ENCODE results near the gene CTSD.
A peak's percentile ranks its signal among the peaks of the same experiment; 100 is the strongest.

The CTSD gene

DNA sequence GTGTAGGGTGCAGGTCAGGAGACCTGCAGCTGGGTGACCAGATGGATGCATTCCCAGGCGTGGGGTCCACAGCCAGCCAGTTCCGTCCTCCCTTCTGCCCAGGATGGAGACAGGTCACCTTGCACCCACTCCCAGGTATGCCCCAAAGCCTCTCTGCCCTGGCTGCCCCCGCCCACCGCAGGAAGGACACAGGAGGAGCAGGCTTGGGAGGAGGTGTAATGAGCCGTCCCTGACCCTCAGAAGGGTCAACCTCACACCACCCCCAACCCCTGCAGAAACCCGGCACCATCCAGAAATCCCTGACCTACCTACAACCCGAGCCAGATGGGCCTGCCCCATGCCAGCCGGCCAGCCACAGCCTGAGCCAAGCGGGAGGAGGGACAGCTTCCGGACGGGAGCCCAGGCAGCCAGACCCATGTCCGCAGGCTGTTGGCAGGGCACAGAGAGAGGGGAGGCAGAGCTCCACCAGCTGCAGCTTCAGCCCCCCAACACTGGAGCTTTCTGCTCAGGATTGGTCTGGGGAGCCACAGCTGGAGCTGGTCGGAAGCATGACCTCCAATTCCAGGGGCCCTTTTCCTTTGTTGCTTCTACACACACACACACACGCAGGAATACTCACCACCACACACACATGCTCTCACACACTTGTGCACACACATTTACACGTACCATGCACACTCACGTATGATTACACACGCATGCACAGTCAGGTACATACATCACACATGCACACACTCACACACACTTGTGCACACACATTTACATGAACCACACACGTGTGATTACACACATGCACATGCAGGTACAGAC, 18.6 kb downstream of the CTSD start:
- peak in 1 of 4 experiments; percentile 13 for DNase-seq

DNA sequence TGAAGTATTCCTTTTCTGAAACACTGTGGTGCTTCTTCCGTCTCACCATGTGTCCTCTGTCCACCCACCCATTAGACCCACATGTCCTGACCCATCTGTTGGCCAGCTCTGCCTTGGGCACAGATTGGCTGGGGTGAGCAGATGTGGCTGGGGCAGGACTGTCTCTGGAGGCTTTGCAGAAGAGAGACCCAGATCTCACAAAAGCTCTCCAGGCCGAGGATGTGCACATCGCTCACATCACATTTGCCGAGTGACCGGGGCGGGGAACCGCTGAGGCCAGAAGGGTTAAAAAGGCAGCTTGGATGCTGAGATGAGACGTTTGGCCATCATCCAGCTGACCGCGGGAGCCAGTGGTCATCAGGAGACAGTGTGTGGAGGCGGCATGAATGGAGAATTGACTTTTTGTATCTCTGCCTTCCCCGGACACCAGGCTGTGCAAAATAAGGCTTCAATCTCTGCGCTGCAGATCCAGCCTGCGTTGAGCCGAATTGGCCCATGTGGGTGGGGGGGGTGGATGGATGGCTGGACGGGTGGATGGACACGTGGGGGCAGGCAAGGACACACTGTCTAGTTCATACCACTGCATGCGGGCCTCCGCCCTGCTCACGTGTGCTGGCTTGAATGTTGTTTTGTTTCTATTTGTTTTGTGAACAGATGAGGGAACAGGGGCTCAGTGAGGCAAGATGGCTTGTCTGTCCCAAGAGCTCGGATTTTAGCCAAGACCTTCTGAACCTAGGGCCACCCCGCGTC, 19.4 kb downstream of the CTSD start:
- peak in 3 of 4 experiments; percentile 9 to 17 (median 13) for DNase-seq

DNA sequence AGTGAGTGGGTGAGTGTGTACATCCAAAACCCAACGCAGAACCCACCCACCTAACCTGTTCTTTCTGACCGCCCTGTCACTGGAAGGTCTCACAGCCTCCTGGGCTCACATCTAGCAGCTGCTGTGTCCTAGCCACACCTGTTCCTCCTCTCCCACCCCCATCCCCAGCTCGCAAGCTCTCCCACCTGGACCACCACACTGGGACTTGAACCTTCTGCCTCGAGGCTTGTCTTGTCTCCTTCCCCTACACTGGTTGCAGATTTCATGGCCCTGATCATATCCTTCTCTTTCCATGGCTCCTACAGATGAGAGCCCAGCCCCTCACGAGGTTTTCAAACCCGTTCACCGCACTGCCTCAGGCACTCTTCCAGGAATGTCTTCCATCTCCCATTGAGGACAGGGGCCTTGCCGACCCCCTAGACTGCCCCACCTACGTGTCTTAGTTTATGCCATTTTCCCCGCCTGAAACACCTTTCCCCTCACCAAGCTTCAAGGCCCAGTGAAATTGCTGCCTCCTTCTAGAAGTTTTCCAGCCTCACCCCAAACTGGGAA, 20.1 kb downstream of the CTSD start:
- DNase-seq, result peak in 3 of 4 experiments; percentile 8 to 22 (median 13)

DNA sequence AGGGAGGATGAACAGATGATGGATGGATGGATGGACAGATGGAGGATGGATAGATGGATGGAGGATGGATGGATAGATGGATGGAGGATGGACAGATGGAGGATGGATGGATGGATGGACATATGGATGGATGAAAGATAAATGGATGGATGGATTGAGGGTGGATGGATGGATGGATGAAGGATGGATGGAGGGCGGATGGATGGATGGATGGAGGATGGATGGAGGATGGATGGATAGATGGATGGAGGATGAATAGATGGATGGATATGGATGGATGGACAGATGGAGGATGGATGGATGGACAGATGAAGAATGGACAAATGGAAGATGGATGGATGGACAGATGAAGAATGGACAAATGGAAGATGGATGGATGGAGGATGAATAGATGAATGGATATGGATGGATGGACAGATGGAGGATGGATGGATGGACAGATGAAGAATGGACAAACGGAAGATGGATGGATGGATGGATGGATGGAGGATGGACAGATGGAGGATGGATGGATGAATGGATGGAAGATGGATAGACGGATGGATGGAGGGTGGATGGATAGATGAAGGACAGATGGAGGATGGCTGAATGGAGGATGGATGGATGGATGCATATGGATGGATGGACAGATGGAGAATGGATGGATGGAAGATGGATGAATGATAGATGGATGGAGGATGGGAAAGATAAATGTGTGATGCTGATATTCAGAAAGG, 20.7 kb downstream of the CTSD start:
- DNase-seq, result peak in 1 of 4 experiments; percentile 17

GRCh38 chr11:1742371-1742770, 21.4 kb downstream of the CTSD start:
- peak in 2 of 4 experiments; percentile 22 to 34 for DNase-seq

- DNase-seq, result peak in 3 of 4 experiments; percentile 7 to 22 (median 10)
These were observed 22.0 kb downstream of the CTSD start for GRCh38 chr11:1741741-1742140.

DNA sequence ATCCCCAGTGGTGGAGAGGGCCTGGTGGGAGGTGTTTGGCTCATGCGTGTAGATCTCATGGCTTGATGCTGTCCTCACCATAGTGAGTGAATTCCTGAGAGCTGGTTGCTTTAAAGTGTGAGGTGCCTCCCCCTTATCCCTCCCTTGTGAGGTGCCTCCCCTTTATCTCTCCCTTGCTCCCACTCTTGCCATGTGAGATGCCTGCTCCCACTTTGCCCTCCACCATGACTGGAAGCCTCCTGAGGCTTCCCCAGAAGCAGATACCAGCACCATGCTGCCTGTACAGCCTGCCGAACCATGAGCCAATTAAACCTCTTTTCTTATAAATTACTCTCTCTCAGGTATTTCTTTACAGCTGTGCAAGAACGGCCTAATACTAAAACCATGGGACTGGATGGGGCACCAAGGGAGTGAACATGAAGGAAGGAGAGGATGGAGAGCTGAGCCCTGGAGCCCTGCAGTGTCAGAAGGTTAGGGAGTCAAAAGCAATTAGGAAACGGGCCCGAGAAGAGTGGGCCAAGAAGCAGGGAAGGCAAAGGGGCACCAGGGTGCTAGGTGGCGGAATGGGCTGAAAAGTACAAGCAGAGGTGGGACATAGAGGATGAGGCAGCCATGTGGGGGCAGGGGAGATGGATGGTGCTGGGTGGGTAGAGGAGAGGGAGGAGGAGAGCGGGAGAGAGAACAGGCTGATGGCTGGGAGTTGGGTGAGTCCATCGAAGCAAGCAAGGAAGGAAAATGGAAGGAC, 22.8 kb downstream of the CTSD start:
- DNase-seq, result peak in 3 of 4 experiments; percentile 23 to 34 (median 24)

- peak in 3 of 4 experiments; percentile 11 to 32 (median 13) for DNase-seq
These were observed 24.2 kb downstream of the CTSD start for GRCh38 chr11:1739576-1739975.

- peak in 3 of 4 experiments; percentile 6 to 34 (median 7) for DNase-seq
These were observed 25.3 kb downstream of the CTSD start for GRCh38 chr11:1738380-1738779.

GRCh38 chr11:1737080-1737757, 26.5 kb downstream of the CTSD start:
- peak in 3 of 4 experiments; percentile 32 to 38 (median 35) for DNase-seq

GRCh38 chr11:1736447-1736992, 27.2 kb downstream of the CTSD start:
- peak in 1 of 4 experiments; percentile 9 for DNase-seq

DNA sequence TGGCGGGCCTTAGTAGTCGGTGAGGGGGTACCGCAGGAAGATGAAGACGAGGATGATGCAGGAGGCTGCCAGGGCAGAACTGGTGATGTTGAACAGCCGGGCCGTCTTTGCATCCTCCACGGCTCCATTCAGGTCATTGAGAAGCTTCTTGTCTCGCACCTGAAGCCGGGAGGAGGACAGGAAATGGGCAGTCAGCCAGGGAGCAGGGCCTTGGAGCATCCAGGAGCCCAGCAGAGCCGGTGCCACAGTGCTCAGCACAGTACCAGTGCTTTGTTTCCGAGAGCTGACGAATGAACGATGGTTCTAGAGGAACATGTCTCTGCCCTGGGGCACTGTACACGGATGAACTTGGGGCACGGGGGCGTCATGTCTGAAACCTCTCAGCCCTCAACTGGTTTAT, 28.5 kb downstream of the CTSD start:
- peak in 3 of 4 experiments; percentile 8 to 12 (median 9) for DNase-seq

- peak in 3 of 4 experiments; percentile 13 to 30 (median 18) for DNase-seq
These were observed 29.1 kb downstream of the CTSD start for GRCh38 chr11:1734641-1735081.

GRCh38 chr11:1733716-1734640, 29.7 kb downstream of the CTSD start:
- DNase-seq, result peak in 2 of 4 experiments; percentile 28 to 32

DNA sequence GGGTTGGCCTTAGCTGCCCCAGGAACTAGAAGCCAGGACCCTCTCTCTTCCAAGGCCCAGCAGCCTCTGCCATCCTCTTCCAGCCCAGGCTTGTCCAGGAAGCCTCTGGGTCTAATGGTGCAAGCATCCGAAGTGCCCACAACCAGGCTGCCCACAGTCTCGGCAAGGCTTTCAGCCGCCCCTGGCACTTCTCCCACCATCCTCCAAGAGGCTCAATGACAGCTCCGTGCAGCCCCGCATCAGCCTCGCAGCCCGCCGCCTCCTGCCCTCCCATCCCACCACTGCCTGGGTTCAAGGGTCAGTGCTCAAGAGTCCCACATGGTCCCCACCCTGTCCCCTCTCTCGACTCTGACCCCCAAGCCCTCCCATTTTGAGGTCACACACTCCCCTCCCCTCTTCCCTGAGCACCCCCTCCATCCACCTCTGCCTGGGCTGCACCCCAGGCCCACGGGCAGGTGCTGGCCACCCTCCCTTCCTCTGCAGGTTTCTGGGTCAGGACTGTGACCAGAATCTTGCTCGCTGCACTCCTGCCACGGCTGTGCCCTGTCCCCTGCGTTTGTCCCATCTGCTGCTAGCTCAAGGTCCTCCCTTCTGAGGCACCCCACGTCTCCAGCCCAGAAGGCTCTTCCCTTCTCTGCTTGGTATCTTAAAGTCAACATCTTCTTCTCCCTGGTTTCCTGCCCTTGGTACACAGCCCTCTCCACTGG, 30.6 kb downstream of the CTSD start:
- DNase-seq, result peak in 2 of 4 experiments; percentile 15 to 19

GRCh38 chr11:1732418-1733008, 31.2 kb downstream of the CTSD start:
- DNase-seq, result peak in 2 of 4 experiments; percentile 15 to 19

- DNase-seq, result no peak
These were observed 32.2 kb downstream of the CTSD start for GRCh38 chr11:1731451-1732059.
